CD4-positive, CD25-positive, alpha-beta regulatory T cell (primary cell): ENCODE data around the gene GOSR1. TPM values are rescaled to one million over a fixed set of nuclear protein-coding genes. Genes with fewer than 3 reads are reported as not detected.
"Not testable (repeated sequence)": the region's sequence is repeated elsewhere in the genome, so short reads cannot be mapped to it uniquely, and the experiment has no call there.

Experiments used
- ATAC-seq, 2 donors: fragments of 150-1000 bp; cut with Tn5 transposase; one replicate each; pipeline ENCODE4 v1.10.0; 2021; ENCODE audit warnings: low read depth in 2 of 2, moderate number of reproducible peaks in 2 of 2, moderate library complexity in 1 of 2
- DNase-seq, 3 donors: peaks; one replicate each; pipeline versions ENCODE4 v3.0.0 to v3.0.0-alpha.2; 2012 to 2022; ENCODE audit warnings: mixed read lengths in 1 of 3
- H3K27ac ChIP-seq: one replicate; pipeline ENCODE4 v1.7.0; 2013; ENCODE audit warnings: mild to moderate bottlenecking, low read length; ENCODE audit not compliant: insufficient read depth, poor library complexity, severe bottlenecking
- H3K27me3 ChIP-seq: one replicate; pipeline ENCODE4 v1.7.0; 2013; ENCODE audit warnings: low read length; ENCODE audit not compliant: control insufficient read depth, insufficient read depth
- H3K36me3 ChIP-seq: one replicate; pipeline ENCODE4 v1.7.0; 2013; ENCODE audit warnings: mild to moderate bottlenecking, low read length, moderate library complexity; ENCODE audit not compliant: control insufficient read depth, insufficient read depth
- H3K4me1 ChIP-seq: 2 replicates; pipeline ENCODE4 v1.7.0; 2013; ENCODE audit warnings: mild to moderate bottlenecking, low read length; ENCODE audit not compliant: insufficient read depth, control insufficient read depth, poor library complexity, severe bottlenecking
- H3K4me3 ChIP-seq: one replicate; pipeline ENCODE4 v1.7.0; 2013; ENCODE audit warnings: low read depth, mild to moderate bottlenecking, low read length, moderate library complexity
- H3K9me3 ChIP-seq, 2 experiments: 1 replicate in 1 of 2; 2 replicates in 1 of 2; pipeline ENCODE4 v1.7.0; 2013; ENCODE audit warnings: low read length in 2 of 2, mild to moderate bottlenecking in 1 of 2, moderate library complexity in 1 of 2; ENCODE audit not compliant: control insufficient read depth in 2 of 2
- H3K27ac Mint-ChIP-seq, 3 donors: one replicate each; pipeline ENCODE4 v1.8.0; 2020 to 2022; ENCODE audit warnings: mild to moderate bottlenecking in 3 of 3, mixed read lengths in 3 of 3, moderate library complexity in 2 of 3
- H3K27me3 Mint-ChIP-seq: one replicate; pipeline ENCODE4 v1.8.0; 2022; ENCODE audit warnings: mild to moderate bottlenecking, mixed read lengths
- H3K36me3 Mint-ChIP-seq: one replicate; pipeline ENCODE4 v1.8.0; 2020; ENCODE audit warnings: mixed read lengths
- H3K4me1 Mint-ChIP-seq, 4 donors: one replicate each; pipeline ENCODE4 v1.8.0; 2020 to 2022; ENCODE audit warnings: mixed read lengths in 4 of 4, mild to moderate bottlenecking in 1 of 4
- H3K4me3 Mint-ChIP-seq, 4 donors: one replicate each; pipeline ENCODE4 v1.8.0; 2020 to 2022; ENCODE audit warnings: mild to moderate bottlenecking in 4 of 4, mixed read lengths in 4 of 4, moderate library complexity in 3 of 4
- H3K9me3 Mint-ChIP-seq, 7 donors: one replicate each; pipeline ENCODE4 v1.8.0; 2020 to 2022; ENCODE audit warnings: mixed read lengths in 7 of 7, mild to moderate bottlenecking in 3 of 7, moderate library complexity in 2 of 7
- polyA plus RNA-seq, 4 donors: library from polyadenylated mRNA; unstranded; fragments of 300-500 nt; fragmentation: Illumina TruSeq; gene quantifications; one replicate each; pipeline ENCODE4 v1.2.3, GENCODE V29; 2021
- total RNA-seq: library from RNA; stranded (reverse); gene quantifications from one replicate; pipeline ENCODE4 v1.2.3, GENCODE V29; 2022

Gene GOSR1
- total and polyA plus RNA-seq, 5 donors from 2014 or later, result 42.8 to 71.4 (median 51.1) TPM

GRCh38 chr17:30560117-30561026 is 83.2 kb downstream of the GOSR1 start:
- H3K9me3 Mint-ChIP-seq, H3K36me3 ChIP-seq, H3K4me3 Mint-ChIP-seq, H3K9me3 ChIP-seq, H3K27me3 ChIP-seq, H3K27me3 Mint-ChIP-seq, H3K27ac ChIP-seq, H3K4me1 ChIP-seq, H3K4me1 Mint-ChIP-seq, ATAC-seq, DNase-seq, H3K36me3 Mint-ChIP-seq, H3K27ac Mint-ChIP-seq, H3K4me3 ChIP-seq: not testable (repeated sequence)

GRCh38 chr17:30561766-30562165 is 84.6 kb downstream of the GOSR1 start:
- not testable (repeated sequence) for H3K27ac ChIP-seq, H3K27me3 ChIP-seq, H3K27ac Mint-ChIP-seq, H3K9me3 ChIP-seq, ATAC-seq, H3K36me3 ChIP-seq, H3K9me3 Mint-ChIP-seq, H3K36me3 Mint-ChIP-seq, H3K4me1 Mint-ChIP-seq, H3K4me3 Mint-ChIP-seq, DNase-seq, H3K27me3 Mint-ChIP-seq, H3K4me3 ChIP-seq, H3K4me1 ChIP-seq

GRCh38 chr17:30563131-30563904 is 86.1 kb downstream of the GOSR1 start:
- H3K9me3 Mint-ChIP-seq, H3K27me3 ChIP-seq, H3K4me3 Mint-ChIP-seq, H3K9me3 ChIP-seq, ATAC-seq, H3K36me3 ChIP-seq, H3K4me1 Mint-ChIP-seq, H3K4me1 ChIP-seq, DNase-seq, H3K27me3 Mint-ChIP-seq, H3K36me3 Mint-ChIP-seq, H3K27ac ChIP-seq, H3K4me3 ChIP-seq, H3K27ac Mint-ChIP-seq: not testable (repeated sequence)

- H3K36me3 ChIP-seq, H3K9me3 ChIP-seq, ATAC-seq, H3K27ac ChIP-seq, H3K36me3 Mint-ChIP-seq, H3K9me3 Mint-ChIP-seq, H3K27ac Mint-ChIP-seq, H3K27me3 ChIP-seq, DNase-seq, H3K4me1 Mint-ChIP-seq, H3K4me1 ChIP-seq, H3K27me3 Mint-ChIP-seq, H3K4me3 Mint-ChIP-seq, H3K4me3 ChIP-seq: not testable (repeated sequence)
These were observed 86.7 kb downstream of the GOSR1 start for GRCh38 chr17:30563905-30564390.

- DNase-seq, H3K4me1 Mint-ChIP-seq: not testable (repeated sequence)
These were observed 87.3 kb downstream of the GOSR1 start for GRCh38 chr17:30564422-30565072.

GRCh38 chr17:30565073-30565935 is 88.1 kb downstream of the GOSR1 start:
- no peaks in the 10 kb centered on the region for H3K4me1 ChIP-seq
- Mint-ChIP-seq H3K27ac (no peak overlapping the region), H3K36me3 (no peaks in the 10 kb centered on the region), H3K4me3 (no peak overlapping the region), H3K9me3 (no peaks in the 10 kb centered on the region), H3K27me3 (peaks cover 12% of the 10 kb centered on the region), H3K4me1 (no peaks in the 10 kb centered on the region)
- no peak overlapping the region for H3K27ac ChIP-seq
- no peaks in the 10 kb centered on the region for H3K27me3 ChIP-seq
- DNase-seq (no peak), ATAC-seq (no peak)
- no peaks in the 10 kb centered on the region for H3K36me3 ChIP-seq
- H3K9me3 ChIP-seq, result no peaks in the 10 kb centered on the region
- H3K4me3 ChIP-seq, result no peak overlapping the region

More at GRCh38 chr17:30564422-30565072, 87.3 kb downstream of the GOSR1 start:
- H3K4me3 Mint-ChIP-seq, H3K4me3 ChIP-seq, H3K9me3 Mint-ChIP-seq, H3K27me3 Mint-ChIP-seq, H3K9me3 ChIP-seq, H3K36me3 Mint-ChIP-seq, H3K4me1 ChIP-seq, H3K36me3 ChIP-seq, H3K27ac ChIP-seq, H3K27ac Mint-ChIP-seq, H3K27me3 ChIP-seq, ATAC-seq: not testable (repeated sequence)

- not testable (repeated sequence) for DNase-seq, H3K36me3 ChIP-seq, H3K4me3 Mint-ChIP-seq, H3K27me3 ChIP-seq, ATAC-seq, H3K4me1 ChIP-seq, H3K27ac ChIP-seq, H3K36me3 Mint-ChIP-seq, H3K27ac Mint-ChIP-seq, H3K4me3 ChIP-seq, H3K9me3 Mint-ChIP-seq, H3K9me3 ChIP-seq, H3K4me1 Mint-ChIP-seq
- peaks cover 12% of the 10 kb centered on the region for H3K27me3 Mint-ChIP-seq
These were observed 88.9 kb downstream of the GOSR1 start for GRCh38 chr17:30566104-30566503.
